Measurements from ENCODE around the gene GAS6.

The GAS6 gene

GRCh38 chr13:113783200-113783881 lies 80.5 kb downstream of the GAS6 start:
- FAIRE-seq (no peak), DNase-seq (ENCODE audit: insufficient read length, low spot score) (no peak)

DNA sequence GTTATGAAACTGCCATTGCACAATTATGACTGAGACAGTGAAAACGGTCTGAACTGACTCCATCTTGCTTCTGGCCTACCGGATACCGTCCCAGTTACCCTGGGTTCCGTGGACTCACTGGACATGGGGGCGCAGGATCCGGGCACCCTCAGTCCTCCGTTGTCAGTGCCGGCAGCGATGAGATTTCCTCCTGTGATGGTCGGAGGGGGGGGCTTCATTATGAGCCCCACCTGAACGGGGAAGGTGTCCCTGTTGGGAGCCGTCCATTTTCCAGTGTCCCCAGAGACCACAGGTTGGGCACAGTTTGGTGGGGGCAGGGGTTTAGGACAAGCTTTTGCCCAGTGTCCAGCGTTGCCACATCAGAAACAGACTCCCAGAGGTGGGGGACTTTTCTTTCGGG lies 81.4 kb downstream of the GAS6 start:
- DNase-seq (ENCODE audit: insufficient read length, low spot score): no peak
- FAIRE-seq: no peak

- FAIRE-seq (no peak), DNase-seq (ENCODE audit: insufficient read length, low spot score) (no peak)
Observed at GRCh38 chr13:113781571-113781970, 82.3 kb downstream of the GAS6 start.

DNA sequence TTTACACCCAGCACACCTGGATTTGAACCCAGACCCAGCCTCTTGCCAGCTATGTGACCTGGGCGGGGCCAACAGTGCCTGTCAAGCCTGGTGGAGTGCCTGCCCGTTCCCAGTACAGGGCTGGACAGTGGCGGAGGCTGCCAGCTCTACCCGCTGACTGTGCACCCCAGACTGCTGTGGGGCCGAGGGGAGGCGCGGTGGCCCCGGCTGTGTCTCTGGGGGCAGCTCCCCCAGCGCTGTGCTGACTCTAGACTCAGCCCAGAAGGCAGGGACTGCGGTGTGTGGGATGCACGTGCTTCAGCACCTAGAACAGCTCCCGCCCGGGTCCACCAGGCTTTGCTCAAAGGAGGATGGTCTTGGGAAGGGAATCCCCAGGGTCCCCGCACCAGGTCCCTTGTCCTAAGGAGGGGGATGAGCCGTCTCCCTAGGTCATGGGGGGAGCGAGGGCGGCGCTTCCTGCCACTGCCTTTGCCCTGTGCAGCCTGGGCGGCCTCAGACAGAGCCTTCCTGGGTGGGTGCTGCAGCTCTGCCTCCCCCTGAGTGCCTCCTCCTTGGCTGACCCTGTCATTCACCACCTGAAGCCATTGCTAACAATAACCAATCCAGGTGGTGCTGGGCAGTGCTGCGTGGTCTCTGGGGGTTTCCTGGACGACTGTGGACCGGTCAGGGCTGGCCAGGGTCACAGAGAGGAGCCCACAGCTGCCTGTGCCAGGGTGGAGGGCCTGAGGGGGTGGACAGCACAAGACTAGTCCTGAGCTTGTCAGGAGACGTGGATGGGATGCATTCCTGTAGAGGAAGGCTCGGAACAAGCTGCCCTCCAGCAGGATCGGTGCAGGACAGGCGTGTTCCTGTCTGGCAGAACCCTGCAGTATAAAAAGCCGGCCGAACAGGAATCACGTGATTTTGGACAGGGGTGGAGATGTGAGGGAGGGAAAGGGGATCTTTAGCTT lies 86.3 kb downstream of the GAS6 start:
- FAIRE-seq (no peak), DNase-seq (ENCODE audit: insufficient read length, low spot score) (no peak)

DNA sequence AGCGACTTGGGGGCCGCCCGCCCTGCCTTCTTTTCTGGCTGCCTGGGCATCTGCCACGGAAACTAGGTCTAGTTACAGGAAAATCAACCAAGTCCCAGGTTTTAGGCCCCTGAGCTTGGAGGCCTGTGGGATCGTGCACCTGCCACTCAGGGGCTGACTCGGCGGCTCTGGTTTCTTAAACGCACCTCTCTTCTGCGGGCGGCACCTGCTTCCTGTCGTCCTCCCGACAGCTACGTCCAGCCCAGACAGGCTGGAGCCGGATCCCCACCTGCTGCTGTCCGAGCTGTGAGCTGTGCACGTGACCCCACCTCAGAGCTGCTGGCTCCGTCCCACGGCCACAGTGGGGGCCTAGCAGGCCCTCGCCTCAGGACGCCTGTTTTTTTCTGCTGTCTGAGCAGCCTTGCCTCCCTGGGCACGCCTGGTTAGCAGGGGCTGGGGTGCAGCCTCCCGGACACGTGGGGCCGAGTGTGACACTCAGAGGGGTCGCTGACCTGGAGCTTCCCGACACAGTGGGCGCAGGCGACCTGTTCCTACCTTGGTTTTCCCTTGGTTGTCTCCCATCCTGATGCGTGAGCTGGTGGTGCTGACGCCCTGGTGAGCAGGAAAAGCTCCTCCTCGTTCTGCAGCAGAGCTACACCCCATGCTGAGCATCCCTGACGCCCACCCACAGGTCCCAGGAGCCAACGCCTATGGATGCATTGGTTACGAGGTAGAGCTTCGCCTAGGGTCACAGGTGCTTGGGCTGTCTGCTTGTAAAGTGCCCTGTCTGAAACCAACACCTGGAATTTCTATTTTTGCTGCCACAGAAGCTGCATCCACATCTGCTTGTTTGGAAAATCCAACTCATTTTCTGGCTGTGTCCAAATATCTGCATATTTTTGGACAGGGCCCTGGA lies 87.4 kb downstream of the GAS6 start:
- no peak for DNase-seq (ENCODE audit: insufficient read length, low spot score)
- FAIRE-seq: no peak

- DNase-seq (ENCODE audit: insufficient read length, low spot score) (no peak), FAIRE-seq (no peak)
Observed at GRCh38 chr13:113775451-113776145, 88.3 kb downstream of the GAS6 start.

DNA sequence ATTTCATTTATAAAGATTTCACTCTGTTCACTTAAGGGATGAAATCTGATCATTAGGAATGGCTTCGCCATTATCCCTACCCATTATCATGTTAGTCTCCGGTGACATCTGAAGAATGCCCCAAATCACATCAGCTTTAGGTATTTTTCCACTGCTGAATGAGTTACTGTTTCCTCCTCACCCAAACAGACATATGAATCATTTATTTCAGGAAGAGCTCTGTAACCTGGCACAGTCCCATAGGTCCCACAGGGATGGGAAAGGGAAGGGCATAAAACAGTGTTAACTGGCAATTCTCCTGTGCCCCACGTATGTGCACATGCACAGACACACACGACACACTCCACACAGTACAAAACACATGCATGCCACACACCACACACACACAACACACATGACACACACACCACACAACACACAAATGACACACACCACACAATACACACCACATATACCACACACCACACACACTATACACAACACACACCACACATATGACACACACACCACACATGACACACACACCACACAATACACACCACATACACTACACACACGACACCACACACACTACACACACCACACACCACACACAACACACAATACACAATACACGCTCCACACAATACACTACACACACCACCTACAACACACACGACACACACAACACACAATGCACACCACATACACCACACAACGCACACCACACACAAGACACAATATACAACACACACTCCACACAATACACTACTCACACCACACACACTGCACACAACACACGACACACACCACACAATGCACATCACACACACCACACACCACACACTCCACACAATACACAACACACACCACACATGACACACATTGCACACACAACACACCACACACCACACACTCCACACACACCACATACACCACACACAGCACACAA lies 89.4 kb downstream of the GAS6 start:
- peak; percentile 99 for FAIRE-seq

DNA sequence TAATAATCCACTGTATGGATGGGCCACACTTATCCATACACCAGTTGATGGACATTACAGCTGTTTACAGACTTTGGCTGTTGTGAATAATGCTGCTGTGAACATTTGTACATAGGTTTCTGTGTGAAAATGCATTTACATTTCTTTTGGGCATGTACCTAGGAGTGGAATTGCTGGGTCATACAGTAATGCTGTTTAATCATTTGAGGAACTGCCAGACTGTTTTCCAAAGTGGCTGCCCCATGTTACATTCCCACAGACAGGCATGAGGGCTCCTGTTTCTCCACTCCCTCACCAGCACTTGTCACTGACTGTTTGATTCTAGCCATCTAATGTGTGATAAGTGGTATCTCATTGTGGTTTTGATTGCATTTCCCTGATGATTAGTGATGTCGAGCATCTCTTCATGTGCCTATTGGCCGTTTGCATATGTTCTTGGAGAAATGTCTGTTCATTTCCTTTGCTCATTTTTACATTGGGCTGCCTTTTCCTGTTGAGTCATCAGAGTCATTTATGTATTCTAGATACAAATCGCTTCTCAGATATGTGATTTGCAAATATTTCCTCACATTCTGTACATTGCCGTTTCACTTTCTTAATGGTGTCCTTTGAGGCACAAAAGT lies 92.1 kb downstream of the GAS6 start:
- DNase-seq (ENCODE audit: insufficient read length, low spot score): no peak
- no peak for FAIRE-seq

More for the DNA sequence above, 89.4 kb downstream of the GAS6 start:
- peak; percentile 48 for DNase-seq (ENCODE audit: insufficient read length, low spot score)

DNA sequence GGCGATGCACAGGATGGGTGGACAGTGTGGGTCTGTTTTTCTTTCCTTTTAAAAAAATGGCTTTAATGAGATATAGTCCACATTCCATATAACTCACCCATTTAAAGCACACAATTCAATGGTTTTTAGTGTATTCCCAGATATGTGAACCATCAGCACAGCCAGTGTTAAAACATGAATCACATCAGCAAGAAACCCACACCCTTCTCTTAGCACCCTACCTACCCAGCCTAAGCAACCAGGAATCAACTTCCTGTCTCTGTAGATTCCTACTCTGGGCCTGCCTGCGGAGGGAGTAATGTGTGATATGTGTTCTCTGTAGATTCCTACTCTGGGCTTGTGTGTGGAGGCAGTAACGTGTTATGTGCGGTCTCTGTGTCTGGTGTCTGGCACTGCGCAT lies 92.9 kb downstream of the GAS6 start:
- FAIRE-seq: no peak
- no peak for DNase-seq (ENCODE audit: insufficient read length, low spot score)

All from HTR-8/SVneo (cell line).